Small intestine (tissue), 7 donors: ENCODE measurements around the gene TMEM40. TPM values are rescaled to one million over a fixed set of nuclear protein-coding genes. Genes with fewer than 3 reads are reported as not detected.

Source experiments
- DNase-seq, 2 donors: peaks; one replicate each; pipeline versions ENCODE4 v3.0.0 to v3.0.0-alpha.2; 2013
- FAIRE-seq: peaks from 2 replicates; lab custom pipeline; 2012; peaks lifted over from hg19 to GRCh38; lab: Jason Lieb, UNC
- H3K27ac ChIP-seq, 3 donors: one replicate each; pipeline ENCODE4 v1.5.1; 2013; ENCODE audit warnings: low read length in 2 of 3, mild to moderate bottlenecking in 2 of 3, control low read depth in 1 of 3, inconsistent platforms in 1 of 3, low read depth in 1 of 3, moderate library complexity in 1 of 3
- H3K27me3 ChIP-seq, 3 donors: one replicate each; pipeline ENCODE4 v1.6.1; 2013; ENCODE audit warnings: low read length in 3 of 3, inconsistent platforms in 1 of 3; ENCODE audit not compliant: control insufficient read depth in 3 of 3, insufficient read depth in 3 of 3
- H3K36me3 ChIP-seq, 3 donors: one replicate each; pipeline ENCODE4 v1.6.1; 2013; ENCODE audit warnings: low read length in 3 of 3, inconsistent platforms in 1 of 3, low read depth in 1 of 3, mild to moderate bottlenecking in 1 of 3, moderate library complexity in 1 of 3; ENCODE audit not compliant: control insufficient read depth in 3 of 3, insufficient read depth in 2 of 3
- H3K4me1 ChIP-seq, 3 donors: one replicate each; pipeline ENCODE4 v1.6.1; 2013; ENCODE audit warnings: low read length in 2 of 3, inconsistent platforms in 1 of 3, low read depth in 1 of 3, mild to moderate bottlenecking in 1 of 3, moderate library complexity in 1 of 3; ENCODE audit not compliant: control insufficient read depth in 3 of 3, insufficient read depth in 2 of 3
- H3K4me3 ChIP-seq, 3 donors: one replicate each; pipeline ENCODE4 v1.5.1; 2013; ENCODE audit warnings: low read length in 3 of 3, control low read depth in 1 of 3, inconsistent platforms in 1 of 3, low read depth in 1 of 3, mild to moderate bottlenecking in 1 of 3, moderate library complexity in 1 of 3
- H3K9me3 ChIP-seq, 2 donors: one replicate each; pipeline ENCODE4 v1.6.1; 2013; ENCODE audit warnings: low read depth in 1 of 2, low read length in 1 of 2; ENCODE audit not compliant: control insufficient read depth in 2 of 2, insufficient read depth in 1 of 2
- WGBS, 3 donors: extraction: QIAGEN DNeasy Blood & Tissue Kit; methylation state at CpG; one replicate each; pipeline ENCODE4 v1.1.7; 2013; 5-methylcytosine and 5-hydroxymethylcytosine counted together
- polyA plus RNA-seq, 4 donors: library from polyadenylated mRNA; stranded (reverse) in 3 of 4; unstranded in 1 of 4; fragments of 200-250 nt in 3 of 4; fragments of 120-200 nt in 1 of 4; gene quantifications; one replicate each; pipeline versions ENCODE4 v1.2.1 to v1.2.3, GENCODE V29; 2013
- donor health status: healthy with polysubstance abuse.
- donor health status: control.
- donor health status: control.
- donor health status: Bipolar disorder and iron deficiency.
- donor health status: healthy.

TMEM40 gene
- polyA plus RNA-seq, 4 donors: 0.07 to 0.25 TPM; not detected in 2

DNA sequence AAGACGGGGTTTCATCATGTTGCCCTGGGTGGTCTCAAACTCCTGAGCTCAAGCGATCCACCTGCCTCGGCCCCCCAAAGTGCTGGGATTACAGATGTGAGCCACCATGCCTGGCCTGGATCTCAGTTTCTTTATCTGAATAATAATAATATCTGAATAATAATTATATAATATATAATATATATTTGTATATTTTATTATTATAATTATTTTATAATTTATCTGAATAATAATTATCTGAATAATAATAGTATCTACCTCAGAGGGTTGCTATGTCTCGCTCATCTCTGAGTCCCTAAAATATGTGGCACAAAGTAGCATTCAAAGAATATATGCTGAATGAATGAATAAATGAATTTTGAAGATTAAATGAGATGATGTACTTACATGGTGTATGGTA lies 44.8 kb downstream of the TMEM40 start:
- Histone ChIP-seq H3K9me3 (no peaks in the 10 kb centered on the region), H3K36me3 (no peaks in the 10 kb centered on the region), H3K27ac (no peak overlapping the region), H3K4me1 (no peaks in the 10 kb centered on the region), H3K4me3 (no peak overlapping the region), H3K27me3 (no peaks in the 10 kb centered on the region)
- no peak for DNase-seq
- no peak for FAIRE-seq
- 93 to 99% (median 98%) methylated on average over 4 of the region's 4 CpGs for WGBS, 3 donors

DNA sequence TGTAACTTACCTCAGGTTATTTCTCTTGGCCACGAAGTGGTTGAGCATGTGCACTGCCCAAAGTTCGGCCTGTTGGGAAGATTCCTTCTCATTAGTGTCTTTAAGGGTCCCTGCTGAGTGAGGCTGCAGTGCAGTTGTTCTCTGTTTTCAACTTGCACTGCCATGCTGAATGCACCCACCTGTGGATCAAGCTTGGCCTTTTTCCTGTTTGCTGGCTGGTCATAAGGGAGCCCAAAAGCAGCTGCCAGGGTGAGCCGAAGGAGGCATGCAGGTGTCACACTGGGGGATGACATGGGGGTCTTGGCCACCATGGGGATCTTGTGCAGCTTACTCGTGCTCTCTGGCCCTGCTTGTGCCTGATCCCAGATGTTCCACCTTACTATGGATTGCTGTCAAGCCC lies 49.0 kb downstream of the TMEM40 start:
- no peak for FAIRE-seq
- 79 to 87% (median 81%) methylated on average over 4 of the region's 4 CpGs for WGBS, 3 donors

DNA sequence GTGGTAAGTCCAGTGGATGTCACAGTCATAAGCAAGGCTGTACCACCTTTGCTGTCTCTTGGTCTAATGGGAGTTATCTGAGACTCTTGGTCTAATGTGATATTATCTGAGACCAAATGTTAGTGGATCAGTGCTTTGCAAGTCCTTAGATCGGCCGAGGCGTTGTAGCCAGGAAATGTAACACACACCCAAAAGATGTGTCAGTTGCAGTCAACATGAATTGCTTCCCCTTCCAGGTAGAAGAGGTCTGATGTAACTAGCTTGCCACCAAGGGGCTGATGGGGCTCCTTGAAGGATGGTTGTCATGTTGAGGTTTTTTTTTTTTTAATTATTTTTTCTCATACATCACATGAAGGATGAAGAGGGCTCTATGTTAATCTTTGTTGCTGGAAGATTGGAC lies 49.7 kb downstream of the TMEM40 start:
- WGBS, 3 donors: 77 to 93% (median 82%) methylated on average over 3 of the region's 3 CpGs

More for the DNA sequence above, 49.0 kb downstream of the TMEM40 start:
- Histone ChIP-seq H3K27me3 (no peaks in the 10 kb centered on the region), H3K9me3 (no peaks in the 10 kb centered on the region), H3K4me1 (no peaks in the 10 kb centered on the region), H3K36me3 (no peaks in the 10 kb centered on the region), H3K27ac (no peak overlapping the region), H3K4me3 (no peak overlapping the region)
- no peak for DNase-seq

DNA sequence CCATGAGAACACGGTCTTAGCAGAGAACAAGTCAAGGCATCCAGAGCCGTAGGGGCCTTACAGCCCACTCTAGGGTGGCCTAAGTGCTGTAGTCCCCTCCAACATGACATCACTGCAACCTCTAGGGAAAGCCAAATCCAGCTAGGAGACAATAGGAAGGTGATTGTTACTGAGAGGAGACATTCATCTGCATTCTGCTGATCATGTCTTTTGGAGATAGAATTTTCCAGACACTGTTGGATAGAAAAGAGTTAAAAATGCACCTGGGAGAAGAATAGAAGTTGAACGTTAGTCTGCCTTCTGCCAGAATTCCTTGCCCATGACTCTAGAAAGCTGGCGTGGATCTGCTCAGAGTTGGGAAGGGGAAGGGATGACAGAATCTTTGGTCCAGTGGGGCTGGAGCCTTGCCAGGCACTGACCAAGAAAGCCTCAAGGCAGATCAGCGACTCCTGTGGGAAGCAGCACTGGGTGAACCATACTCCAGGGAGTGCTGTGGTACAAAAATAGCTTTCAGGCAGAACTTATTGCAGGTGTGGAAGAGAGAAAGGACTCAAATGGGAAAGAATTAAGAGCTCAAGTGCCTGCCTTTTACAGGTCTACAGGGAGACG lies 50.4 kb downstream of the TMEM40 start:
- no peak for DNase-seq
- H3K27me3 ChIP-seq: no peaks in the 10 kb centered on the region
- H3K27ac ChIP-seq: no peak overlapping the region
- FAIRE-seq: no peak
- 59 to 69% (median 65%) methylated on average over 6 of the region's 6 CpGs for WGBS, 3 donors
- H3K4me3 ChIP-seq: no peak overlapping the region
- H3K4me1 ChIP-seq: peaks cover 0 to 5% (median 2%) of the 10 kb centered on the region in 3 donors
- H3K36me3 ChIP-seq: no peaks in the 10 kb centered on the region
- H3K9me3 ChIP-seq: no peaks in the 10 kb centered on the region

More for the DNA sequence above, 49.7 kb downstream of the TMEM40 start:
- Histone ChIP-seq H3K36me3 (no peaks in the 10 kb centered on the region), H3K9me3 (no peaks in the 10 kb centered on the region), H3K4me3 (no peak overlapping the region), H3K27me3 (no peaks in the 10 kb centered on the region), H3K27ac (no peak overlapping the region), H3K4me1 (no peaks in the 10 kb centered on the region)
- FAIRE-seq: no peak
- no peak for DNase-seq

DNA sequence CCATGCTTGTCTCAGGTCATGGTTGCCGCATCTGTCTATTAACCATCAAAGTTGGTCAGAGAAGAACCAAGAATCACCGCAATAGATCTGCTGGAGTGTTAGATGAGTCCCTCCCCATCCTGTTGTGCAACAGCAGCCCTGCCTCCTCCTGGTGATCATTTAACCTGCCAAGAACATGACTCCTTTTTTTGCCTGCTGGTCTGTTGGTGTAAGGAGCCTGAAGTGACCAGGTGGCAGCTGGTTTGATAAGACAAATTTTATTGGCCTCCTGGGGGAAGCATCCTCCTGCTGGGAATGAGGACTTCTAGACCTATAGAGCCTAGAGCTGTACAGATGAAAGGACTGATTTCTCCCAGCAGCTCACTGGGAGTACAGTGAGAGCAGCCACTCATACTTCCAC lies 51.6 kb downstream of the TMEM40 start:
- H3K27ac ChIP-seq: no peak overlapping the region
- H3K4me1 ChIP-seq: peaks cover 0 to 17% (median 2%) of the 10 kb centered on the region in 3 donors
- no peaks in the 10 kb centered on the region for H3K27me3 ChIP-seq
- FAIRE-seq: no peak
- H3K36me3 ChIP-seq: no peaks in the 10 kb centered on the region
- no peaks in the 10 kb centered on the region for H3K9me3 ChIP-seq
- H3K4me3 ChIP-seq: no peak overlapping the region
- peak; percentile 21 to 31 for DNase-seq
- WGBS, 3 donors: 49 to 77% (median 70%) methylated on average over 2 of the region's 2 CpGs

DNA sequence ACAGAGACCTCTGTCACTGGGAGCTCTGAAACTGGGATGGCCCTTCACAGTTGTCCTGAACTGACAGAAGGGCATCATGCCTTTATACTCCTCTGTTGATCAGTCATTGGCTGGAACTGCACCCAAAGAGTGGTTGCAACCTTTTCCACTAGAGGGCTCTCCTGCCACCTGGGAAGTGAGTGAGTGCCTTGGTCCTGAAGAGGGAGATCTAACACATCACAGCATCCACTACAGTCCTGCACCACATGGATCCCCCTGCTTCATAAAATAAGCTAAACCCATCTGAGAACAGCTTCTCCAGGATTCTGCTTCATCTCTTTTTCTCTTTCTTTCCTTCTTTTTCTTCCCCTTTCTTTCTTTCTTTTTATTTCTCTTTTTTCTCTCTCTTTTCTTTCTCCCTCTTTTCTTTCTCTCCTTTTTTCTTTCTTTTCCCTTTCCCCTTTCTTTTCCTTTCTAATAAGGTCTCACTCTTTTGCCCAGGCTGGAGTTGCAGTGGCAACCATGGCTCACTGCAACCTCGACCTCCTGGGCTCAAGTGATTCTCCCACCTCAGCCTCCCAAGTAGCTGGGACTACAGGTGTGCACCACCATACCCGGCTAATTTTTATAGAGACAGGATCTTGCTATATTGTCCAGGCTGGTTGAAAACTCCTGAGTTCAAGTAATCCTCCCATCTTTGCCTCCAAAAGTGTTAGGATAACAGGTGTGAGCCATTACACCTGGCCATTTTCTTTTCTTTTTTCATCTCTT lies 52.4 kb downstream of the TMEM40 start:
- peak; percentile 74 to 89 for DNase-seq
- Histone ChIP-seq H3K4me1 (peaks cover 0 to 17% (median 2%) of the 10 kb centered on the region in 3 donors), H3K4me3 (no peak overlapping the region), H3K27me3 (no peaks in the 10 kb centered on the region), H3K27ac (no peak overlapping the region), H3K36me3 (no peaks in the 10 kb centered on the region), H3K9me3 (no peaks in the 10 kb centered on the region)
- no peak for FAIRE-seq
- WGBS, 3 donors: 84 to 93% (median 86%) methylated on average over 2 of the region's 2 CpGs

DNA sequence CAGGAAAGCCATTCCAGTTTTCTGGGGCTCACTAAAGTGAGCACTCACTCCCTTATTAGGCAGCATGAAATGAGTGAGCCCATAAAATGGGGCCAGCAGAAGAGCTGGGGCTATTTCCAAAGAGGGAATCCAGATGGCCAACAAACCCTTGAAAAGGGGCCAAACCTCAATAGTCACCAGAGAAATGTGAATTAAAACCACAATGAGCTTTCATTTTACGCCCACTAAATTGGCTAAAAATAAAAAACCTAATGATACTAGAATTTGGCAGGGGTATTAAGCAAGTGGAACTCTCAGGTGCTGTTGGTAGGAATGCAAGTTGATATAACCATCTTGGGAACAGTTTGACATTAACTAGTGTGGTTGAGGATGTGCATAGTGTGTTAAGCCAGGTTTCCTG lies 53.1 kb downstream of the TMEM40 start:
- Histone ChIP-seq H3K27ac (no peak overlapping the region), H3K27me3 (no peaks in the 10 kb centered on the region), H3K36me3 (no peaks in the 10 kb centered on the region), H3K4me3 (no peak overlapping the region), H3K4me1 (peaks cover 0 to 19% (median 2%) of the 10 kb centered on the region in 3 donors), H3K9me3 (no peaks in the 10 kb centered on the region)
- 80 to 96% (median 86%) methylated on average over 1 of the region's 1 CpG for WGBS, 3 donors
- DNase-seq (no peak), FAIRE-seq (no peak)

DNA sequence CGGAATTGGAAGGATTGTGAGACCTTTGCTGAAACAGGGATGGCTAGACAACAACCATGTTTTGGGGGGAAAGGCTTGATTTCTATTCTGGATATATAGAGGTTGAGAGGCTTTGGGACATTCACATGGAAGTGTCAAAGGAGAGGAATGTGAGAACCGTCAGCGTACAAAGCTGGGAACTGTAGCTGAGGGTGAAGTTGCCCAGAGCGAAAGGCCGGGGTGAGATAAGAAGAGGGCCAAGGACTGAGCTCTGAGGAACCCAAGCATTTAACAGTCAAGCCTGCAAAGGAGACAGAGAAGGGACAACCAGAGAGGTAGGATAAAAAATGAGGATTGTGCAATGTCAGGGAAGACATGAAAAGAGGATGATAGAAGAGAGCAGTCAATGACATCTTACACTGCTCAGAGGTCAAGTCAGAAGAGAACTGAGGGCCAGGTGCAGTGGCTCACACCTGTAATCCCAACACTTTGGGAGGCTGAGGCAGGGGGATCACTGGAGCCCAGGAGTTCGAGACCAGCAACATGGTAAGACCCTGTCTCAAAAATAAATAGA lies 53.6 kb downstream of the TMEM40 start:
- no peaks in the 10 kb centered on the region for H3K27me3 ChIP-seq
- no peaks in the 10 kb centered on the region for H3K9me3 ChIP-seq
- H3K4me1 ChIP-seq: peaks cover 0 to 20% (median 2%) of the 10 kb centered on the region in 3 donors
- no peak for DNase-seq
- H3K27ac ChIP-seq: no peak overlapping the region
- WGBS, 3 donors: 90 to 94% (median 90%) methylated on average over 6 of the region's 6 CpGs
- FAIRE-seq: no peak
- H3K36me3 ChIP-seq: no peaks in the 10 kb centered on the region
- no peak overlapping the region for H3K4me3 ChIP-seq
